ENCODE measurements around the gene MYO3A.

MYO3A gene

DNA sequence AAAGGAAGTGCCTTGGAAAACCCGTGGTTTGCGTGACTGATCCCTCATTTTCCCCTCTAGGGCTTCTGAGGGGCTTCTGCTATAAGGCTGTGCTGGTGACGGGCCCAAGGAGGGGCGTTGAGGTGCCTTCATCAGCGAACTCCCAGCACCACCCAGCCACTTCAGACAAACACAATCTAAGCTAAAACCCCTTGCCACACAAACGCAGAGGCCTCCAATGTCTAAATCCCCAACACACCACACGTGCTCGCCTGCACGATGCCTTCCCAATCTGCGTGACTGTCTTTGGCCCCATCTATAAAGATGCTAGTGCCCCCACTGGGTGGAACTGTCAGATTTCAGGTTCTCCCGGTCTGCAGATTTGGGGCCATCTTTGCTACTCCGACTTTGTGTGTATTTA lies 278.5 kb downstream of the MYO3A start:
- no peak overlapping the region for H3K4me3 Mint-ChIP-seq
- no peaks in the 10 kb centered on the region for H3K9me3 Mint-ChIP-seq
- H3K27me3 Mint-ChIP-seq: peaks cover 60% of the 10 kb centered on the region
- peaks cover 33% of the 10 kb centered on the region for H3K4me1 Mint-ChIP-seq
- no peak overlapping the region for H3K27ac Mint-ChIP-seq
- H3K36me3 Mint-ChIP-seq: no peaks in the 10 kb centered on the region
- no peak for ATAC-seq

GRCh38 chr10:26213157-26213800 lies 279.2 kb downstream of the MYO3A start:
- Mint-ChIP-seq H3K9me3 (no peaks in the 10 kb centered on the region), H3K4me3 (no peak overlapping the region), H3K36me3 (no peaks in the 10 kb centered on the region), H3K27ac (no peak overlapping the region), H3K4me1 (peaks cover 37% of the 10 kb centered on the region), H3K27me3 (peaks cover 66% of the 10 kb centered on the region)
- ATAC-seq: no peak

DNA sequence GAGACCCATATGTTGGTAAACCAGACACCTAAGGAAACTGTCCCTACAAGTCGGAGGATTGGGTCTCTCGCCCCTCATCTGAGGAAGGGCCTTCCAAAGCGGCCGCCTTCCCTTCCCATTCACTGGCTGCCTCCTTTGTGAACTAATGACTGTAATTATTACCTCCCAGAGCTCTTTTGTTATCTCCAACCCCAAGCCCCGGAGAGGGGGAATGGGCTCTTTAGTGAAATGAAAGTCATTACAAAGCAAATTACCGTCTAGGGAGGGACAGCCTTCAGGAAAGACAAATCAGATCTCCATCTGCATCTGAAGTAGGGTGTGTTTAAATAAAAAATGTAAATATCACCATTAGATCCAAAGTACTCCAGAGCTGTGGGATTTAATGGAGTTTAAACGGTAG lies 280.0 kb downstream of the MYO3A start:
- Mint-ChIP-seq H3K4me3 (no peak overlapping the region), H3K4me1 (peaks cover 43% of the 10 kb centered on the region), H3K27ac (no peak overlapping the region), H3K27me3 (peaks cover 73% of the 10 kb centered on the region), H3K9me3 (no peaks in the 10 kb centered on the region), H3K36me3 (no peaks in the 10 kb centered on the region)
- no peak for ATAC-seq

GRCh38 chr10:26214551-26215395 lies 280.7 kb downstream of the MYO3A start:
- Mint-ChIP-seq H3K27me3 (peaks cover 81% of the 10 kb centered on the region), H3K36me3 (no peaks in the 10 kb centered on the region), H3K4me3 (peak overlapping the region; percentile 52), H3K9me3 (no peaks in the 10 kb centered on the region), H3K4me1 (peaks cover 43% of the 10 kb centered on the region), H3K27ac (no peak overlapping the region)
- no peak for ATAC-seq

GRCh38 chr10:26215396-26215934 lies 281.4 kb downstream of the MYO3A start:
- peaks cover 88% of the 10 kb centered on the region for H3K27me3 Mint-ChIP-seq
- no peaks in the 10 kb centered on the region for H3K9me3 Mint-ChIP-seq
- H3K27ac Mint-ChIP-seq: no peak overlapping the region
- peak overlapping the region; percentile 76 for H3K4me3 Mint-ChIP-seq
- H3K4me1 Mint-ChIP-seq: peaks cover 43% of the 10 kb centered on the region
- no peak for ATAC-seq
- no peaks in the 10 kb centered on the region for H3K36me3 Mint-ChIP-seq

DNA sequence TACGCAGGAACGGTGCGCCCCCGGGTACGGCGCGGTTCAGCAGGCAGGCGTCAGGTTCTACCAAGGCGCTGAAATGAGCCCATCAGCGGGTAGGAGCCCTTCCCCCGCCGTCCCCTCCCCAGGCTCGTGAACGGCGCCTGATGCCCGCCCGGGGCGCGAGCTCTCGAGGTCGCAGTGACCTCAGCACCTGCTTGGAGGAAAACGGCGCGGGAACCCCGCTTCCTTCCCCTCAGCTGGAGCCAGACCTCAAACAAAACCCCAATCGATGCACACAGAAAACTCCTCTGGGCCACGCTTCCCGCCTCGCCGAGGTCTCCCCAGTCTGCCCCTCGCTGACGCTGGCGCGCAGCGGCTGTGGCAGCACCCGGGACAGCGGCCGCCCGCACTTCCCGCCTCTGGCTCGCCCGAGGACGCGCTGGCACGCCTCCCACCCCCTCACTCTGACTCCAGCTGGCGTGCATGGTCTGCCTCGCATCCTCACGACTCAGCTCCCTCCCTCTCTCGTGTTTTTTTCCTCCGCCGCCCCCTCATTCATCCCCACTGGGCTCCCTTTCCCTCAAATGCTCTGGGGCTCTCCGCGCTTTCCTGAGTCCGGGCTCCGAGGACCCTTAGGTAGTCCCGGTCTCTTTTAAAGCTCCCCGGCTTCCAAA lies 282.0 kb downstream of the MYO3A start:
- ATAC-seq: no peak
- H3K9me3 Mint-ChIP-seq: no peaks in the 10 kb centered on the region
- no peak overlapping the region for H3K27ac Mint-ChIP-seq
- H3K36me3 Mint-ChIP-seq: no peaks in the 10 kb centered on the region
- H3K4me3 Mint-ChIP-seq: peak overlapping the region; percentile 76
- peaks cover 94% of the 10 kb centered on the region for H3K27me3 Mint-ChIP-seq
- peaks cover 43% of the 10 kb centered on the region for H3K4me1 Mint-ChIP-seq

- Mint-ChIP-seq H3K27ac (no peak within 1 kb of the TSS), H3K27me3 (peaks cover 98% of the 10 kb centered on the region)
Measured at GRCh38 chr10:26216585-26217395, 282.8 kb downstream of the MYO3A start, which contains the start of gene GAD2. TSS of gene GAD2 (plus strand) at chr10:26216774. CDS start at chr10:26216810, 36 bp downstream.

GRCh38 chr10:26217396-26218086 lies 283.5 kb downstream of the MYO3A start:
- ATAC-seq: no peak
- Mint-ChIP-seq H3K4me1 (peaks cover 43% of the 10 kb centered on the region), H3K27ac (no peak overlapping the region), H3K36me3 (no peaks in the 10 kb centered on the region), H3K4me3 (peak overlapping the region; percentile 21), H3K9me3 (no peaks in the 10 kb centered on the region), H3K27me3 (peaks cover 98% of the 10 kb centered on the region)

More at GRCh38 chr10:26216585-26217395, 282.8 kb downstream of the MYO3A start, which contains the start of gene GAD2:
- Mint-ChIP-seq H3K4me1 (peaks cover 43% of the 10 kb centered on the region), H3K9me3 (no peaks in the 10 kb centered on the region), H3K4me3 (peak within 1 kb of the TSS; percentile 76), H3K36me3 (no peaks in the 10 kb centered on the region)
- ATAC-seq: no peak

GRCh38 chr10:26219676-26220075 lies 285.6 kb downstream of the MYO3A start:
- Mint-ChIP-seq H3K27ac (no peak overlapping the region), H3K4me1 (peaks cover 38% of the 10 kb centered on the region)

GRCh38 chr10:26220901-26221300 lies 286.9 kb downstream of the MYO3A start:
- Mint-ChIP-seq H3K4me3 (no peak overlapping the region), H3K9me3 (no peaks in the 10 kb centered on the region), H3K36me3 (no peaks in the 10 kb centered on the region)

More at GRCh38 chr10:26219676-26220075, 285.6 kb downstream of the MYO3A start:
- Mint-ChIP-seq H3K36me3 (no peaks in the 10 kb centered on the region), H3K27me3 (peaks cover 90% of the 10 kb centered on the region), H3K4me3 (no peak overlapping the region), H3K9me3 (no peaks in the 10 kb centered on the region)
- ATAC-seq: no peak

DNA sequence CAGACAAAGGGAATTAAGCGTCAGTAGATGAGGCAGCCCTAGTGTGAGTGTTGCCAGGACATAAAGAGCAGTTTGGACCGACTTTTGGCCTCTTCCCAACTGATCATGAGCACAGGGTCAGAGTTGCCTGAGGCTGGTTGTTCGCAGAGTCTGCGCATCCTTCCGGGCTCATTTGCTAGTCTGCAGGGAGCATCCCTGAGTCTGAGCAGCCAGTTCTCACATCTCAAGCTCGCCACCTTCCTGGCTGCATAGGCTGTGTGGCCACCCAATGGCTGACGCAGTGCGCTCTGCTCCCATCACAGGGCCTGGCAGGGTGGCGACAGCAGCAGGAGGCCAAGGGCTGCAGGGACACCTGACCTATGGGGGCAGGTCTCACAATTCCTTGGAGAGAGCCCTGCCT lies 287.5 kb downstream of the MYO3A start:
- Mint-ChIP-seq H3K36me3 (no peaks in the 10 kb centered on the region), H3K4me1 (peaks cover 19% of the 10 kb centered on the region), H3K27me3 (peaks cover 84% of the 10 kb centered on the region), H3K9me3 (no peaks in the 10 kb centered on the region), H3K27ac (no peak overlapping the region), H3K4me3 (no peak overlapping the region)
- ATAC-seq: no peak

More at GRCh38 chr10:26220901-26221300, 286.9 kb downstream of the MYO3A start:
- ATAC-seq: no peak
- H3K4me1 Mint-ChIP-seq: peaks cover 25% of the 10 kb centered on the region
- peaks cover 90% of the 10 kb centered on the region for H3K27me3 Mint-ChIP-seq
- H3K27ac Mint-ChIP-seq: no peak overlapping the region

GRCh38 chr10:26222563-26222962 lies 288.5 kb downstream of the MYO3A start:
- H3K9me3 Mint-ChIP-seq: no peaks in the 10 kb centered on the region

DNA sequence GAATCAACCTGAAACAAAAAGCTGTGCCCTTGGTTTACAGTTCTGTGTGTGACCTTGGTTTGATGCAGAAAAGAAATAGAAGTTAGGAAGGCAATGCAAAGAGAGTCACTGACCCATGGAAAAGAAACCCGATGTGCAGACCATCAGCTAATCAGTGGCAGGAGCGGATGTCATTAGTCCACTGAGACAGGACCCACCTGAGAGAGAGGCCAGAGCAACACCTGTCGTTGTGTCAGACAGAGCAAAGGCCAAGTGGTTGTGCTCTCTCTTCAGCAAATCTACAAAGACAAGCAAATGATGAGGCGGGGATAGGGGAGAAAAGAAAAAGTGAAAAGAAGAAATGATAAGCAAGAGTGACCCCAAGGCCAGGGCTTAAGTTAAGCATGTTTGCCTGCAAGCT lies 291.3 kb downstream of the MYO3A start:
- no peaks in the 10 kb centered on the region for H3K4me1 Mint-ChIP-seq
- H3K9me3 Mint-ChIP-seq: no peaks in the 10 kb centered on the region
- H3K36me3 Mint-ChIP-seq: no peaks in the 10 kb centered on the region
- H3K27ac Mint-ChIP-seq: no peak overlapping the region
- no peak for ATAC-seq
- H3K4me3 Mint-ChIP-seq: no peak overlapping the region
- peaks cover 65% of the 10 kb centered on the region for H3K27me3 Mint-ChIP-seq

More at GRCh38 chr10:26222563-26222962, 288.5 kb downstream of the MYO3A start:
- no peak for ATAC-seq
- no peak overlapping the region for H3K4me3 Mint-ChIP-seq
- no peak overlapping the region for H3K27ac Mint-ChIP-seq
- no peaks in the 10 kb centered on the region for H3K36me3 Mint-ChIP-seq
- peaks cover 79% of the 10 kb centered on the region for H3K27me3 Mint-ChIP-seq
- H3K4me1 Mint-ChIP-seq: peaks cover 9% of the 10 kb centered on the region

GRCh38 chr10:26227786-26228185 lies 293.8 kb downstream of the MYO3A start:
- Mint-ChIP-seq H3K27me3 (peaks cover 40% of the 10 kb centered on the region), H3K27ac (no peak overlapping the region), H3K36me3 (no peaks in the 10 kb centered on the region), H3K4me1 (no peaks in the 10 kb centered on the region), H3K4me3 (no peak overlapping the region), H3K9me3 (no peaks in the 10 kb centered on the region)
- ATAC-seq: no peak

Measured in stimulated activated memory B cell treated with anti-CD40 and anti-IgM and Interleukin-4, amounts not matched to agents 10 μg/mL and 1 μg/mL and 100 μg/mL, for 72 hours (primary cell).